ENCODE data around the gene TAL2. TPM values are rescaled to one million over a fixed set of nuclear protein-coding genes. Genes with fewer than 3 reads are reported as not detected.

Gene TAL2
- total RNA-seq: not detected in 2 replicates

GRCh38 chr9:105662184-105663104 lies at the start of gene TAL2:
TAL2 (plus strand) TSS chr9:105662457; CDS start chr9:105662497, 40 bp downstream.
- DNase-seq (ENCODE audit: low spot score): no peak
- Mint-ChIP-seq H3K27me3 (ENCODE audit: low read depth) (peaks cover 14% of the 10 kb centered on the region), H3K36me3 (ENCODE audit: low read depth) (no peaks in the 10 kb centered on the region), H3K4me3 (ENCODE audit: low read depth) (no peak within 1 kb of the TSS), H3K27ac (no peak within 1 kb of the TSS), H3K4me1 (ENCODE audit: low read depth) (no peaks in the 10 kb centered on the region), H3K9me3 (no peaks in the 10 kb centered on the region)
- intact Hi-C loops (cut with micrococcal nuclease): no loop called here

GRCh38 chr9:105621001-105621400 lies 41.3 kb upstream of the TAL2 start:
- Mint-ChIP-seq H3K4me1 (ENCODE audit: low read depth) (no peaks in the 10 kb centered on the region), H3K9me3 (no peaks in the 10 kb centered on the region), H3K36me3 (ENCODE audit: low read depth) (peaks cover 3% of the 10 kb centered on the region), H3K27me3 (ENCODE audit: low read depth) (no peaks in the 10 kb centered on the region), H3K4me3 (ENCODE audit: low read depth) (no peak overlapping the region), H3K27ac (no peak overlapping the region)
- DNase-seq (ENCODE audit: low spot score): no peak
- intact Hi-C loops (cut with micrococcal nuclease): no loop called here

- intact Hi-C loops (cut with micrococcal nuclease): no loop called here
- peaks cover 2% of the 10 kb centered on the region for H3K9me3 Mint-ChIP-seq
- H3K36me3 Mint-ChIP-seq (ENCODE audit: low read depth): peaks cover 7% of the 10 kb centered on the region
- H3K4me3 Mint-ChIP-seq (ENCODE audit: low read depth): no peak overlapping the region
- no peak overlapping the region for H3K27ac Mint-ChIP-seq
- no peak for DNase-seq (ENCODE audit: low spot score)
- no peaks in the 10 kb centered on the region for H3K4me1 Mint-ChIP-seq (ENCODE audit: low read depth)
- no peaks in the 10 kb centered on the region for H3K27me3 Mint-ChIP-seq (ENCODE audit: low read depth)
Observed at GRCh38 chr9:105625088-105625487, 37.2 kb upstream of the TAL2 start.

GRCh38 chr9:105632807-105633206 lies 29.4 kb upstream of the TAL2 start:
- DNase-seq (ENCODE audit: low spot score): no peak
- Mint-ChIP-seq H3K4me3 (ENCODE audit: low read depth) (no peak overlapping the region), H3K27me3 (ENCODE audit: low read depth) (no peaks in the 10 kb centered on the region), H3K36me3 (ENCODE audit: low read depth) (peaks cover 7% of the 10 kb centered on the region), H3K27ac (no peak overlapping the region), H3K9me3 (peaks cover 6% of the 10 kb centered on the region), H3K4me1 (ENCODE audit: low read depth) (no peaks in the 10 kb centered on the region)
- intact Hi-C loops (cut with micrococcal nuclease): no loop called here

- Mint-ChIP-seq H3K4me1 (ENCODE audit: low read depth) (no peaks in the 10 kb centered on the region), H3K27me3 (ENCODE audit: low read depth) (no peaks in the 10 kb centered on the region), H3K4me3 (ENCODE audit: low read depth) (no peak overlapping the region), H3K27ac (no peak overlapping the region), H3K9me3 (peaks cover 6% of the 10 kb centered on the region), H3K36me3 (ENCODE audit: low read depth) (peaks cover 7% of the 10 kb centered on the region)
- no peak for DNase-seq (ENCODE audit: low spot score)
- intact Hi-C loops (cut with micrococcal nuclease): no loop called here
Observed at GRCh38 chr9:105633411-105633810, 28.8 kb upstream of the TAL2 start.

- intact Hi-C loops (cut with micrococcal nuclease): no loop called here
- Mint-ChIP-seq H3K4me3 (ENCODE audit: low read depth) (no peak overlapping the region), H3K27me3 (ENCODE audit: low read depth) (no peaks in the 10 kb centered on the region), H3K9me3 (no peaks in the 10 kb centered on the region), H3K36me3 (ENCODE audit: low read depth) (peaks cover 6% of the 10 kb centered on the region), H3K4me1 (ENCODE audit: low read depth) (no peaks in the 10 kb centered on the region), H3K27ac (no peak overlapping the region)
- no peak for DNase-seq (ENCODE audit: low spot score)
Observed at GRCh38 chr9:105636331-105636730, 25.9 kb upstream of the TAL2 start.

GRCh38 chr9:105637787-105638395 lies 24.4 kb upstream of the TAL2 start:
- no peak for DNase-seq (ENCODE audit: low spot score)
- peaks cover 7% of the 10 kb centered on the region for H3K36me3 Mint-ChIP-seq (ENCODE audit: low read depth)
- no peak overlapping the region for H3K27ac Mint-ChIP-seq
- intact Hi-C loops (cut with micrococcal nuclease): no loop called here
- H3K9me3 Mint-ChIP-seq: peaks cover 2% of the 10 kb centered on the region
- no peaks in the 10 kb centered on the region for H3K27me3 Mint-ChIP-seq (ENCODE audit: low read depth)
- no peak overlapping the region for H3K4me3 Mint-ChIP-seq (ENCODE audit: low read depth)
- H3K4me1 Mint-ChIP-seq (ENCODE audit: low read depth): no peaks in the 10 kb centered on the region

- Mint-ChIP-seq H3K4me1 (ENCODE audit: low read depth) (no peaks in the 10 kb centered on the region), H3K36me3 (ENCODE audit: low read depth) (peaks cover 7% of the 10 kb centered on the region), H3K4me3 (ENCODE audit: low read depth) (no peak overlapping the region), H3K27me3 (ENCODE audit: low read depth) (no peaks in the 10 kb centered on the region), H3K9me3 (peaks cover 2% of the 10 kb centered on the region), H3K27ac (no peak overlapping the region)
- DNase-seq (ENCODE audit: low spot score): no peak
- intact Hi-C loops (cut with micrococcal nuclease): no loop called here
Observed at GRCh38 chr9:105639936-105640335, 22.3 kb upstream of the TAL2 start.

- no peak overlapping the region for H3K4me3 Mint-ChIP-seq (ENCODE audit: low read depth)
- H3K9me3 Mint-ChIP-seq: peaks cover 2% of the 10 kb centered on the region
- H3K36me3 Mint-ChIP-seq (ENCODE audit: low read depth): peaks cover 4% of the 10 kb centered on the region
- intact Hi-C loops (cut with micrococcal nuclease): no loop called here
- H3K27me3 Mint-ChIP-seq (ENCODE audit: low read depth): no peaks in the 10 kb centered on the region
- no peak overlapping the region for H3K27ac Mint-ChIP-seq
- H3K4me1 Mint-ChIP-seq (ENCODE audit: low read depth): no peaks in the 10 kb centered on the region
- no peak for DNase-seq (ENCODE audit: low spot score)
Observed at GRCh38 chr9:105643795-105644194, 18.5 kb upstream of the TAL2 start.

- Mint-ChIP-seq H3K36me3 (ENCODE audit: low read depth) (no peaks in the 10 kb centered on the region), H3K9me3 (peaks cover 2% of the 10 kb centered on the region), H3K4me1 (ENCODE audit: low read depth) (no peaks in the 10 kb centered on the region), H3K27me3 (ENCODE audit: low read depth) (peaks cover under 1% of the 10 kb centered on the region), H3K4me3 (ENCODE audit: low read depth) (no peak overlapping the region), H3K27ac (no peak overlapping the region)
- no peak for DNase-seq (ENCODE audit: low spot score)
- intact Hi-C loops (cut with micrococcal nuclease): no loop called here
Observed at GRCh38 chr9:105646879-105647594, 15.2 kb upstream of the TAL2 start.

- H3K4me1 Mint-ChIP-seq (ENCODE audit: low read depth): no peaks in the 10 kb centered on the region
- no peak overlapping the region for H3K4me3 Mint-ChIP-seq (ENCODE audit: low read depth)
- no peak overlapping the region for H3K27ac Mint-ChIP-seq
- intact Hi-C loops (cut with micrococcal nuclease): no loop called here
- no peaks in the 10 kb centered on the region for H3K36me3 Mint-ChIP-seq (ENCODE audit: low read depth)
- peaks cover 1% of the 10 kb centered on the region for H3K27me3 Mint-ChIP-seq (ENCODE audit: low read depth)
- no peak for DNase-seq (ENCODE audit: low spot score)
- H3K9me3 Mint-ChIP-seq: peaks cover under 1% of the 10 kb centered on the region
Observed at GRCh38 chr9:105647595-105648349, 14.5 kb upstream of the TAL2 start.

GRCh38 chr9:105651806-105652205 lies 10.5 kb upstream of the TAL2 start:
- Mint-ChIP-seq H3K9me3 (no peaks in the 10 kb centered on the region), H3K4me1 (ENCODE audit: low read depth) (peaks cover 4% of the 10 kb centered on the region), H3K27ac (no peak overlapping the region), H3K27me3 (ENCODE audit: low read depth) (peaks cover 18% of the 10 kb centered on the region), H3K4me3 (ENCODE audit: low read depth) (no peak overlapping the region), H3K36me3 (ENCODE audit: low read depth) (no peaks in the 10 kb centered on the region)
- intact Hi-C loops (cut with micrococcal nuclease): no loop called here
- no peak for DNase-seq (ENCODE audit: low spot score)
